A673 (cell line): Measurements from ENCODE around the gene FHL1.

Experiments used
- CTCF ChIP-seq: fragments of 300-800, 200-600 bp; sonication (generic); conservative IDR thresholded peaks from 2 replicates; pipeline ENCODE4 v1.5.1; 2017; ENCODE audit warnings: low read depth, mild to moderate bottlenecking, antibody characterized with exemption, low read length, moderate library complexity, mixed read lengths
- EZH2 ChIP-seq: fragments of 200-600 bp; sonication (generic); IDR thresholded peaks from 2 replicates; pipeline ENCODE4 v1.6.1; 2017; ENCODE audit warnings: borderline replicate concordance, low read depth, mild to moderate bottlenecking, mixed read lengths, antibody characterized with exemption, low read length; ENCODE audit not compliant: poor library complexity, severe bottlenecking

GRCh38 chrX:136125106-136125505, 22.2 kb upstream of the FHL1 start:
- TF ChIP-seq EZH2, result no peak
- no peak for TF ChIP-seq CTCF
